GM21737 (cell line): ENCODE results near the gene DENND6A.
A peak's percentile ranks its signal among the peaks of the same experiment; 100 is the strongest.
"Not testable (repeated sequence)": the region's sequence is repeated elsewhere in the genome, so short reads cannot be mapped to it uniquely, and the experiment has no call there.

Experiments used
- ATAC-seq: cut with Tn5 transposase; IDR thresholded peaks from one replicate; pipeline ENCODE4 v1.9.1; 2021; ENCODE audit warnings: mild to moderate bottlenecking, moderate library complexity; ENCODE audit not compliant: unreplicated experiment

The DENND6A gene

DNA sequence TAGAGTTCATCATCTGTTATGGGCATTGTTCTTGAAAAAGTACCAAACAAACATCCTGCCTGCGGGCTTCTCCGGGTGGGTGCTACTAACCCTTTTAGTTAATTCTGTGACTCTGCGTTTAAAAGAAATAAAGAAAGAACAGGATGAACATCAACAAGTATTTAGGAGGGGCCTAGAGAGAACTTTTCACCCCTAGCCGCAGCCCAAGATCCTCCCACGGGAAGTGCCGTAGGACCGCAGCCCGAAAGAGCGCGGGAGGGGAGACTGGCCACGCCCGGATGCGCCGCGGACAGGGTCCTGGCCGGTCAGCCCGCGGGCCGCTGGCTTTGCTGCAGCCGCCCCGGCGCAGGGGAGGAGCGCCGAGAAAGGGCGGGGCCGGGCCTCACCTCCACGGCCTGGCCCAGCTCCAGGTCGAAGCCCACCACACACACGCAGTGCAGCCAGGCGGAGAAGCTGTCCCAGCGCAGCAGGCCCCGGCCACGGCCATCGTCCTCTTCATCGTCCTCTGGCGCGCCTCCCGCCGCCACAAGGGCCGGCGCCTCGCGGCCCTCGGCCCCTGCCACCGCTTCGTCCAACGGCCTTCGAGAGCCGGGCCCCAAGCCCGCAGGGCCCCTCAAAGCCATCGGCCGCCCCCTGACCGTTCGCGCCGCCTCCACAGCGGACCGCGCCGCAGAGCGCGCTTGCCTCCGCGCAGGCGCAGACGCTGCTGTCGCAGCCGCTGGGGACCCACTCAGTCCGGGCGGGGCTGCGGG is at the start of gene DENND6A:
DENND6A (minus strand) TSS at position 682 of the 752 bp plus-strand sequence; CDS start at position 623, 59 bp downstream.
- peak; percentile 78 for ATAC-seq

- no peak for ATAC-seq
These were observed 47.1 kb upstream of the DENND6A start for GRCh38 chr3:57740027-57740426.

DNA sequence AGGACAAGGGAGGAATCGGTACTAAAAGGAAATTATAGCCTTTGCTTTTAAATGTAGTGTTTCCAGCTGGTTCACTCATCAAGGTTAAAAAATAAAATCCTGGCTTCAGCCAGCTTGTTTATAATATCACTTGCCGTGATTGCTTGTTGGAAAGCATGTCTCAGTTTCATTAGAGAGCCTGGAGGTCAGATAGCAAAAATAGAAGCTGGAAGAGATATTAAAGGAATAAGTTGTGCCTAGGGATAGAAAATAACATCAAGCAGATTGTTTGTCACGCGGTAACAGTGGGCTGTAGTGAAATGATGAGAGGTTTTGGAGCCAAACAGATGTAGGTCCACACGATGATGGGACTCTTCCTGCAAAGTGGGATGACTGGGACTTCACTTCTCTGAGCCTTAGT is 45.5 kb upstream of the DENND6A start:
- no peak for ATAC-seq

DNA sequence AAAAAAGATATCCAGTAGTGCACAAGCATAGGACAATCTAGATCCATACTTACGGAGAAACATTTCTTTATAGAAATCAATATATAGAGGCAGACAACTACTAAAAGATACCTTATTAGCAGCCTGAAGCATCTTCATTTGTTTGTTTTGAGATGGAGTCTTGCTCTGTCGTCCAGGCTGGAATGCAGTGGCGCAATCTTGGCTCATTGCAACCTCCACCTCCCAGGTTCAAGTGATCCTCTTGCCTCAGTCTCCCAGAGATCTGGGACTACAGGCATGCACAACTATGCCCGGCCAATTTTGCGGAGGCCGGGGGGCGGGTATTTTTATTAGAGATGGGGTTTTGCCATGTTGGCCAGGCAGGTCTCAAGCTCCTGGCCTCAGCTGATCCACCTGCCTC is 45.0 kb upstream of the DENND6A start:
- no peak for ATAC-seq

DNA sequence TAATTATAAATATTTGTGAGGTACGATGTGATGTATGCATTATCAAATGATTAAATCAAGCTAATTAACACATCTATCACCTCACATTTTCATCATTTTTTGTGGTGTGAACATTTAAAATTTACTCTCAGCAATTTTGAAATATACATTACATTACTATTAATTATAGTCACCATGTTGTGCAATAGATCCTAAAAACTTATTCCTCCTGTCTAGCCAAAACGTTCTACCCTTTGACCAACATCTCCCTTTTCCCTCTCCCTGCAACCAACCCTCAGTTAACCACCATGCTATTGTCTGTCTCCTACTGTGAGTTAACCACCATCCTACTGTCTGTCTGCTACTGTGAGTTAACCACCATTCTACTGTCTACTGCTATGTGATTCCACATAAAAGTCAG is 42.5 kb upstream of the DENND6A start:
- no peak for ATAC-seq

DNA sequence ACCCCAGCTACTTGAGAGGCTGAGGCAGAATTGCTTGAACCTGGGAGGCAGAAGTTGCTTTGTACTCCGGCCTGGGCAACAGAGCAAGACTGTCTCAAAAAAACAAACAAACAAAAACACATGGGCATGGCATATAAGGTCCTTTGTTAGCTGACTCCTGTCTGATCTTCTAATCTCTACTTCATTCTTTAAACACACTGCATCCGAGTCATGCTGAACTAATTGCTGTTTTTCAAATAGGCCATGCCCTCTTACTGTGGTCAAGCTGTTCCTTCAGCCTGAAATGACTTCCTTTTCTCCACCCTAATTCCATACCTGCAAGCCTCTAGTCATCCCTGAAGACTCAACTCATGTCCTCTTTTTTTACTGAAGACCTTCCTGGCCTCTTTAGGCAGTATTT is 40.9 kb upstream of the DENND6A start:
- no peak for ATAC-seq

DNA sequence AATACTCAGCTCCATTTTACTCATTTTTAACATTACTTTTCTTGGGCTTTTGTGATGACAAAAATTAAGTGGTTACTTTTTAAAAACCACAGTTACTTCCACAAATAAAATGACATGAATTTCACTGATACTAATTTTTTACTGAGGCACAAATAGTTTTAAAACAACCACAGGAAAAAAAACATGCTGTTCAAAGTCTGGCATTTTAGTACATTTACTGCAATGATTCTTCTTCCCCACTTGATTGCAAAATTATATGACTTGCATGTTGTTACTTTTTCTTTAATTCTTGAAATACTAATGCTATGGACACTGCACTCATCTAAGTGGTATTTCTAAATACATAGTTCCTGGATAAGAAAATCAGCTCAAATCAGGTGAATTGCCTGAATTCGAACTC is 38.4 kb upstream of the DENND6A start:
- ATAC-seq, result no peak

DNA sequence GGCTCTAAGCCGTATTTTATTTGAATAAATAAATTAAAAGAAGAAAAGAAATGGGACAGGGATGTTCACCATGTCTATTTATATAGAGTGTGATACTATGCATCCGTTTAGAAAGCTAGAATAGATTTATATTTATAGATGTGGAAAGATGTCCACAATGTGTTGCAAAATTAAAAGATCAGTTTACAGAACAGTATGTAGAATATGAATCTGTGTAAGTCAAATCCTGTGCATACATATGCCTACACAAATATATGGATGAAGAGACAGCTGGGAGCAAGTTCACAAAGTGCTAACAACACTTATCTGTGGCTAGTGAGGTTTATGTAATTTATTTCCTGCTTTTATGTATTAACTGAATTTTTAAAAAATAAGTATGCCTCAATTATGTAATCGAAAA is 37.8 kb upstream of the DENND6A start:
- ATAC-seq, result no peak

- ATAC-seq, result no peak
These were observed 36.6 kb upstream of the DENND6A start for GRCh38 chr3:57729334-57730045.

DNA sequence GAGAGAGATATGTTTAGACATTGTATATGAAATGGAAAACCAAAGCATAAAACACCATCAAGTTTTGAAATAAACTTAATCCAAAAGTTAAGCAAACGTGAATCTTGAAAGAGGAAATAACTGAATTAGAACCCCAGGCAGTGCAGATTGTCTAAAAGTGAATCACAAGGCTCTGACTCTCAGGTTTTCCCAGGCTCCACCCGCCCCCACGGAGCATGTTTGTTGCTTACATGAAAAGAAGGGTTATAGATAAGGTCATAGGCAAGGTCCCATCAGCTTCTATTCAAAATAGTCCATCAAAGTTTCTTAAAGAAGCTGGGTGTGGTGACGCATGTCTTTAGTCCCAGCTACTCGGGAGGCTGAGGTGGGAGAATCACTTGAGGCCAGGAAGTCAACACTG is 34.2 kb upstream of the DENND6A start:
- no peak for ATAC-seq

DNA sequence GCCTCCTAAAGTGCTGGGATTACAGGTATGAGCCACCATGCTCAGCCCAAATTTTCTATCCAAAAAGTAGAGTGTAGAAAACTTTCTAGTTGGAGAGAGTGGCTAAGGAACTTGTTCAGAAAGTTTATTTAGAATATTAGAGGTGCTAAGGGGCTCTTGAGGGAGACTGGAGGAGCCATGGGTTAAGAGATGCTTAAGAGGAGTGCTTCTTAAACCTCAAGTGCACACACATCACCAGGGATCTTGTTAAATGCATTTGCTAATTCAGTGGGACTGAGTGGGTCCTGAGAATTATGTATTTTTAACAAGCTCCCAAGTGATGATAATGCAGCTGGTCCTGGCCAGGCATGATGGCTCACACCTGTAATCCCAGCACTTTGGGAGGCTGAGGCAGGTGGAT is 33.5 kb upstream of the DENND6A start:
- ATAC-seq, result no peak

DNA sequence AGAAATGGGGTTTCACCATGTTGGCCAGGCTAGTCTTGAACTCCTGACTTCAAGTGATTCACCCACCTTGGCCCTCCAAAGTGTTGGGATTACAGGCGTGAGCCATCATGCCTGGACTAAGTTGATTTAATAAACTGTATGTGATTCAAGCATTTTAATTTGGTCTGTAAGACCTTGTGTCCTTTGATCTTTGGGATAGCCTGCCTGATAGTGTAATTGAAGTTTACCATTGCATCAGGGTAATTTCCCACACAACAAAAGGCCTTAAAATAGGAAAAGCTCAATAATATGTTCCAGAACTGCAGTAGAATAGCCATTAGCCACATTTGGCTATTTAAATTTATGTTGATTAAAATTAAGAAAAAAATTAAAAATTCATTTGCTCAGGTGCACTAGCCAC is 25.2 kb upstream of the DENND6A start:
- ATAC-seq, result no peak

DNA sequence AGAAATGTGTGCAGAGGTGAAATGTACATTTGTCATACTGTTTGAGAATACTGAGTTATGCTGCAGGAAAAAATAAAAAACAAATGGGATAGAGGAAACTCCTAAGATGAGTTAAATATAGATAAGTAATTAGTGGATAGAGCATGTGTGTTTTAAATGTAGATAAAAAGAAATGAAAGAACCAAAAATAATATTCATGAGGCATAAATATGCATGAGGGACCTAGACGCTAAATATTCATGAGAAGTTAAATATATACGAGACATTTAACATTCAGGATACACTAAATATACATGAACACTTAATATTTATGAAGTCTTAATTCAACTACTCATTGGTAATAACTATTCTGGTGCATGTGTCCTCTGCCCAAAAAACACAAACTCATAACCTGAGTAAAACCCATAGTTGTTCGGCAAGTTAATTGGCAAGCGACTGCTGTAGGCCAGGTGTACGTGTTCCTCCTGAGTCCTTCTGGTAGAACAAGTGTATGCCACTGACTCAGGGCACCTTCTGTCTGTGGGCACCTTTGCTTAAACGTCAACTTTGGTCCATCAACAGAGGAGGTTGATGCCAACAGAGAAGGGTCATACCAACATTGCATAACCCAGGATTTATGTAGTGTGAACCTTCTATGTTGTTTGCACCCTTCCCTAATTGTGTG is 24.5 kb upstream of the DENND6A start:
- ATAC-seq, result no peak

- ATAC-seq, result no peak
These were observed 22.8 kb upstream of the DENND6A start for GRCh38 chr3:57715686-57716085.

- ATAC-seq, result no peak
These were observed 16.7 kb upstream of the DENND6A start for GRCh38 chr3:57709559-57709958.

DNA sequence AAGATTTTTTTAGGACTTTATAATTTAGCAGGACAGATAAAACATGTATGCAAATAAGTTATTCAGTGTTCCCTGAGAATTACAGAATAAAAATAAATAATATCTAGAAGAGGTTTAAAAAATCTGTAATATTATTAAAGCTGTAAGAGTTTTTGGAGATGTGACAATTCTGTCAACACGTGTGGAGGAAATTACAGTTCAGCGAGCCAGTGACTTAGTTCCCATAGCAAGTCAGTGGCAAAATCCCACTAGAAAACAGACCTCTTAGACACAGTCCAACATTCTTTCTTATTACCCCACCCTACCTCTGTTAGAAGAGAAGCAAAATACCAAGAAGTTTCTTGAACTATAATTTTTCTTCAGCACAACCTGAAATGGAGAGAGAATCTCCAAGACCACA is 16.2 kb upstream of the DENND6A start:
- no peak for ATAC-seq

GRCh38 chr3:57706462-57706861 is 13.6 kb upstream of the DENND6A start:
- ATAC-seq, result no peak

- ATAC-seq, result not testable (repeated sequence)
These were observed 12.5 kb upstream of the DENND6A start for GRCh38 chr3:57705351-57705750.

- no peak for ATAC-seq
These were observed 8.9 kb upstream of the DENND6A start for GRCh38 chr3:57701781-57702180.

GRCh38 chr3:57700737-57701136 is 7.9 kb upstream of the DENND6A start:
- no peak for ATAC-seq

- ATAC-seq, result no peak
These were observed 6.7 kb upstream of the DENND6A start for GRCh38 chr3:57699591-57699990.

DNA sequence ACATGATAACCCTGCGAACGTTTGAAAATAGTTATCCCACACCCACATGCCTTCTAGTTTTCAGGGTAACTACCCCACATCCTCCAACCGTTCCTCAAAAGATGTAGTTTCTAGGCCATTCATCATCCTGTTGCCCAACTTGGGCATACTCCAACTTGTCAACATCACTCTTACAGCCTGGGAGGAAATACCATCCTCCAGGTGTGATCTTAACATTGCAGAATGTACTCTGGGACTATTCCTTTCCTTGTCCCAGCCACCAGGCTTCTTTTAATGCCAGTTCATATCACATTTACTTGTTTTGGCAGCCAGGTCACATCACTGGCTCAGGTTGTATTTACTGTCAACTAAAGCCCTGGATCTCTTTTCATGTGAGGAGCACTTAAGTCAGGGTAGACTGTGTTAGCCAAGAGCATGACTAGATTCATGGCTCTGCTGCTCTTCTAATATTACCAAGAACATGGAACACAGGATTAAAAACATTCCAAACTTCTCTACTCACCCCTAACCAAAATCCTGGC is 4.0 kb upstream of the DENND6A start:
- ATAC-seq, result no peak
